GM19043 (cell line): ENCODE measurements around the gene PLEKHM3.

Experiments used
- ATAC-seq: cut with Tn5 transposase; IDR thresholded peaks from one replicate; pipeline ENCODE4 v1.9.1; 2021; ENCODE audit warnings: low read depth; ENCODE audit not compliant: unreplicated experiment

PLEKHM3 gene

DNA sequence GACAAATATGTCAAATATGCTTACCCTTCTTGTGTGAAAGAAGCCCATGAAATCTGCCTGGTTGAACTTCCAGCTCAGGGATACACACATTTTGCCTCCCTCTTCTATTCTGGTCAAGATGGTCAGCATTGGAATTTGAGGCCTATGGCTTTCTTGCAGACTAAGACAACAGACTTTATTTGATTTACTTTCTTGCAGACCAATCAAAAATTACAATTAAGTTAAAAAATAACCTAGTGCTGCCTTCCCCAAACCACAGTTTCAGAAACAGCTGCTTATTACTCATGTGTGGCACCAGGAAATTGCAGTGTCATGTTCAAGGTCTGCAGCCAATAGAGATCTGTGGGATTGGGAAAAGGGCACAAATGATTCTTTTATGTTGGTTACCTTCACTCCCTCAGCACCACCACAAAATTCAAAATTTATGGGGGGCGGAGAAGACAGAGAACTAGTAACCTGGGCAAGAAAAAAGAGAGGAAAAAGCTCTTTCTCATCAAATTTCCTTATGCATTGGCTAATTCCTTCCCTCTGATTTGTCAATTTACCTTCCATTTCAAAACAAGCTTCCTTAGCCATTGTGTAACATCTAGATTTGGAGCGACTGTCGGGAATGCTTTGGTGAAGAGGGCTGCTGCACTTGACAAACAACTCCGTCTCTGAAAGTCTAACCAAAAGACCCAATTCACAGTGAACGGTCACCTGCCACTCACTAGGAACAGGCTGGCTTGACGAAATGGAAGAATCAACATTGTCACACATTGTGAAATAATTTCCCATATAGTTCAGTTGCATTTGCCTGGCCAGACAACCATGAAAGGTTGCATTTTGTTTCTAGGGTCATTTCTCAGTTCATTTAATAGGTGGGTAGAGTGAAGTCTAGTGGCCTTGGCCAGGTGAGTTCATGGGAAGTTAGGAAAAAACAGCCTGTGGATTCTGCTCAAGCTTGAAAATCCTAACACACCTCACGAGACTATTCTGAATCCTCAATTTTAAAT lies 155.2 kb downstream of the PLEKHM3 start:
- ATAC-seq, result peak; percentile 54

DNA sequence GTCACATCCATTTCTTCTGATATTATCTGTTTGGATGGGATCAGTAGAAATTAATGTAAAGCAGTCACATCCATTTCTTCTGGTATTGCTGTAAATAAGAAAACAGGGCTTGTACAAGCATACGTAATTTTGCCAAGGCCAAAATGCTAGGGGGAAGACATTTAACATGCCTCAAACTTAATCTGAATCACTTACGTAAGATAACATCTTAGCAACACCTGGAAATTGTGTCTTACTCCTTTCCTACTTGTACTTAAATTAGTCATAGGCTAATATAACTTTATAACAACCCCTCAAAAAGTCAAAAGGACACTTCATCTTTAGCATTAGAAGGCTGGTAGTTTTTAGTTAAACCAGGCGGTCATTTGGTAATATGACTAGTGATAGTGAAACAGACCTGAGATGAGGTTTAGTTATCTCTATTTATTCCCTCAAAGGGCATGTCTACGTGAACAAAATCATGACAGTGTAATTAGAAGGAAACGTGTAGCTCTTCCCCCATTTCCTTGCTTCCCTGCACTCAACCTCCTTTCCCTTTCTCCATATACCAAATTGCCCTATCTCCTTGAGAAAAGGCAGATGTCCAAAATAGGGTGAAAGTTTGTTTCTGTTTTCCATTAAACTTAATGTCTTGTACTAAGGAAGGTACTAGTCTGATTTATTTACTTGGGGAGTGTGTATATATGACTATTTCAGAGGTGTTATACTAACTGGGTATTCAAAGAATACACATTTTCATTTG lies 156.3 kb downstream of the PLEKHM3 start:
- no peak for ATAC-seq

DNA sequence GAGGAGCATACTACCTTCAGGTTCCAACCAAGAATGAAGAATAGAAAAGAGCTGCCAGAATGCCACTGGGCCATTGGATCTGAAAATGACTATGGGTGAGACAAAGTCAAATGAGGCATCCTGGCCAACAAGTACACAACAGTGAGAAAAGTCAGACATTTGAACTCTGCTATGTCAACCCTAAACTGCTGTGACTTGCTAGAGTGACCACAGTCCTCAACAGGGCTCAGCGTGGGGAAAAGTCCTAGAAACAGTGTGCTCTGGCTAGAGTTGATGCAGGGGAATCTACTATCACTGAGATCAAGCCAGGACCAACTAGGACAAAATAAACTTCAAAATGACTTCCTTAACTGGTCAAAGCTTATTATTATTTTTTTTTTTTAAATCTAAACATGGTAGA lies 157.4 kb downstream of the PLEKHM3 start:
- ATAC-seq, result no peak

DNA sequence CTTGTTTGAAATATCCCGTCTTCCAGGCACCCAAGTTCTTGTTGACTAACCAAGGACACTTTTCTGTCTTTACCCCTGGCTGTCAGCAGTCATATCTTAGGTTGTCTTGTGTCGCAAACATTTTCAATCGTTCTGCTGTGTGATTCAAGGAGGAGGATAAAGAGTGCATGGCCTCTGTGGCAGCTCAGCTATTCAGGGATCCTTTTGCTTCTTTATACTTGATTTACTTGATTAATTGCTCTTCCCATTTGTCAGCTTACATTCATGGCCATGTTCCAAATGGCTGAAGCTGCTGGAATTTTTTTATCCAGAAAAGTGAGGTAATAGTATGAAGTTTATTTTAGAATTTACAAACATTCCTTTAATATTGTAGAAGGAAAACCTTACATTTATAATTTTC lies 158.3 kb downstream of the PLEKHM3 start:
- ATAC-seq, result no peak

DNA sequence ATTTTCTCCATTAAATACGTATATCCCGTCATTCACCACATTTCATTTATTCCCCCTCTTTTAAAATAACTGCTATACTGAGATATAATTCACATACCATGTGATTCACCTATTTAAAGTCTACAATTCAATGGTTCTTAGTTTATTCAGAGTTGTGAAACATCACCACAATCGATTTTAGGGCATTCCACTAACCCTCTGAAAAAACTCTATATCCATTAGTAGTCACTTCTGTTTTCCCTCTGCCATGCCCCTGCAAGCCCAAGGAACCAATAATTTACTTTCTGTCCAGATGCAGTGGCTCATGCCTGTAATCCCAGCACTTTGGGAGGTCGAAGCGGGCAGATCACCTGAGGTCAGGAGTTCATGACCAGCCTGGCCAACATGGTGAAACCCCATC lies 160.1 kb downstream of the PLEKHM3 start:
- no peak for ATAC-seq

DNA sequence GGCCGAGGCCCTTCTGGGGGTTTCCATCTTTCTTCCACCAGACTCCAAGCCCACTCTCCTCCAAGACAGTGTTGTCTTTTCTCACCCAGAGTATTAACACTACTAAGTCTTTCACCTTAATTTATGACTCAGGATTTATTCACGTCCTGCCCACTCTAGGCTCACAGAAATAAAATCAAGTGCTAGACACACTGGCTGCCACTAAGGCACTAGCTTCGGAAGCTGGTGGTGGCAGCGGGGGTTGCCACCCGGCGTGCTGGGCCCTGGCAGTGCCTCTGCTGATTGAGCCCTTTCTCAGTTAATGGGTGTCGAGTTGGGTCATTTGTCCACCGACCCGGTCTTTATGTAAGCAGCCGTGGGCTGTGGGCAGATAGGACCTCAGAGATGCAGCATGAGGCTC lies 162.0 kb downstream of the PLEKHM3 start:
- no peak for ATAC-seq

DNA sequence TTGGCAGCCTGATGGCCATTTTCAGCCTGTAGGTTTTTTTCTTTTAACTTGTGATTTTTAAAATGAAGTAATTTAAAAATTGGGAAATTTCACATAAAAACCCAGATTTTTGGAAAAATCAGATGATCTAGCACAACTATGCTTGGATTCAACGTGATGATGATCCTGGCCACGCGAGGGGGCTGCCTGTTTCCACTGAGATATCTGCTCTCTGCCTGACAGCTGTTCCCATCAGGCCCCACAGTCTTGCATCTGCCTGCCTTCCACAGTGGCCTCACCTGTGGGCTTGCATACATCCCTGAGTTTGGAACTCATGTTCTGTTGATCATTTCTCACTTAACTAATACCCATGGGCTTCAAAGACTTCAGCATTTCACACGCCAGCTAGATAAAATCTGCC lies 163.5 kb downstream of the PLEKHM3 start:
- no peak for ATAC-seq

DNA sequence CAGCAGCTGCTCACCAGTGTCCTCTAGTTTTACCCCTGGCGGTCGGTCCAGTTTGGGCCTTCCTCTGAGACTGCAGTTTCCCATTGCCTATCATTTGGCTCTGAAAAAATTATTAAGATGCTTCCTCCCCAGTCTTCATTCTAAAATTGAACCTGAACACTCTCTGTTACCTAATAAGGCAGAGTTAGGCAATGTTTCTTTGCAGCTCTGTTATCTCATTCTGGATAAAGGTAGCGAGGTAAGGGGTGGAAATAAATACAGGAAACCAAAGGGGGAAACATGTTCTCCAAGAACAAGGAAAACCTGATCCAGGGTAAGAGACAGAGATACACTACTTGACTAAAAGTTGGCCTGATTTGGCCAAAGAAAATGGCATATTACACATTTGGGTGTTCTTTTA lies 164.6 kb downstream of the PLEKHM3 start:
- ATAC-seq, result no peak

DNA sequence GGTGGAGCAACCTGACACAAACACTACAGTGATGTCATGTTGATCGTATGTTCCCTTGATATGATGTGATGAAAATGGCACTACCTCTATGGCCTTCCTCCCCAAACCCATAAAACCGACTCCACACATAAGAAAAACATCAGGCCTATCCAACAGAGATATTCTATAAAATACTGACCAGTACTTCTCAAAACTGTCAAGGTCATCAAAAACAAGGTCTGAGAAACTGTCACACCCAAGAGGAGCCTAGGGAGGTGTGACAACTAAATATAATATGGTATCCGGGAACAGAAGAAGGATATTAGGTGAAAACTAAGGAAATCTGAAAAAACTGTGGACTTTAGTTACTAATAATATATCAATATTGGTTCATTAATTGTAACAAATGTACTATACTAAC lies 169.7 kb downstream of the PLEKHM3 start:
- no peak for ATAC-seq

DNA sequence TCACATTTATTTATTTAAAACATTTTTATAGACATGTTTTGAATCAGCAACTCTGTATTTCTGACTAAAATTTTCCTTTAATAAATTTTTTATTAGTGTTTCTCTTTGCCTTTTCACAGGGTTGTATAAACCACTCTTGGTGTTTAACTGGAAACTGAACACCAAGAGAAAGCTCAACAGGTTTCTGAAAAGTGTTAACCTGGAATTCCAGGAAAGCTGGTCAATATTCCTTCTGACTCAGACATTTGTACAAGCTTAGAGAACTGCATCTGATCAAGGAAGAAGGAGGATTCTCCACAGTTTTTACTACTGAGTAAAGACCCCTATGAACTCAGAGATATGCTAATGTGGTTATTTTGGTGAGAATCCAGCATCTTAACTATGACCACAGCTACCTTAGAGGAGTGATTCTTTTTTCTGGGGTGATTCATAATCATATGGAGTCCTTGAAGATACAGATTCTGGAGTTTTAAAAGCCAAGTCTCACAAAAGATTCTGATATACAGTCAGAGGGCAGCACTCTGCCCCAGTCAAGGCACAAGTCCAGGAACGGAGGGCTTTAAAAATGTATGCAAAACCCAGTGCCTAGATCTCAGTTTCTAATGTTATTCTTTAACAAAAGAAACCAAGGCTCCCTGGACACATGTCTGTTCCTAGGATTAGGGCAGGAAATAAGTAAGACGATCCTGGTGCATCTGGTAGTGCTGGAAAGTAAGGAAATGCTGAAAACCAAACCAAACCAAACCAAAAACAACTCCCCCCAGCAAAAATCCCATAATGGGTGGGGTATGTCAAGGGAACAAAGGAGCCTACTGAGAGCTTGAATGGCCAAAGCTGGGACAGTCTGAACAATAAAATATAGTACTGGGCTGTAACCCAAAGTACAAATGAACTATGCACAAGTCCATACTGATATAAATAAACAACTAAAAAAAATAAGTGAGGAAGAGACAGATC lies 170.6 kb downstream of the PLEKHM3 start:
- no peak for ATAC-seq

DNA sequence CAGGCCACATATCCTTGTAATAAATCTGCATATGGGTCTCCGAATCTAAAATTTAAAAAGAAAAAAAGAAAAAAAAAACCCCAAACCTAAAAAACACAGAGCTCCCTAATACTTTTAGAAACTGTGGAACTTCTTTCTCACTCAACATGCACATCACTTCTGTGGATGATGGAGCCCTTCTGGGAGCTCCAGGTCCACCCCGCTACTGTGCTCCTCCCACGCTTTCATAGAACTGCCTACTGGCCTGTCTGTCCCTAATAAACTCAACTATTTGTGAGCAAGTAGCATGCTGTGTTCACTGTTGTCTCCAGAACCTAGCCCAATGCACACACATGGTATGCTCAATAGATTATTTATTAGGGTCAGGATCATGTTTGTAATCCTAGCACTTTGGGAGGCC lies 172.5 kb downstream of the PLEKHM3 start:
- ATAC-seq, result no peak

DNA sequence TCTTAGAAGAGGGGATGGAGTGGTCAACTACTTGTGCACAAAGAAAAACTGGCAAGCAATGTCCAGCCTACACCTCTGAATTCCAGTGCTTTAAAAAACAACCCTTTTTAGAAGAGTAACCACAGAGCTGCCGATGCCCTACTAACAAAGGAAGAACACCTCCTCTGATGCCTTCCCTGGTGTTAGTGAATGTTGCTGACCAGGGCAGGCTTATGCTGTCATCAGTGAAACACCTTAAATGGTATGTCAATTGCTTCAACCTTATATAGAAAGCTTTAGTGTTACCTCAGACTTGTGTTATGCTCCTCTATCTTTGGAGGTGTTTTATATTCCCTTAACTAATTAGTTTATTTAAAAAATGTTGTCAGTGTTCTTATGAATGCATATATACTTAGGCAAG lies 175.9 kb downstream of the PLEKHM3 start:
- ATAC-seq, result no peak

DNA sequence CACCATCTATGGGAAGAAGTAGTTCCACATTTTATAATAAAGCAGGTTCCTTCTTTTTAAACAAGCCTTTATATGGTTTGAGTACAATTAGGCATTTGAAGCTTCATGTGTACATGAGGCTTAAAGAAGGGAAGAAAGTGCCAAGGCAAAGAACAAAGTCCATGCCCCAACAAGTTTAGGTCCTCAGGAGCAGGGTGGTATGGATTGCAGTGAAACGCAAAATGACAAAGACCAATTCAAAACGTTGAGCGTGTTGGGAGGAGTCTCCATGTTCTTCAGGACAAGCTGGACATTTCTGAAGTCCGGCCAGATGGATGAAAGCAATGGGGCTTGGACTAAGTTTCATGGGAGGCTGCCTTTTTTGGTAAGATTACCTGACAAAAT lies 176.8 kb downstream of the PLEKHM3 start:
- ATAC-seq, result no peak

DNA sequence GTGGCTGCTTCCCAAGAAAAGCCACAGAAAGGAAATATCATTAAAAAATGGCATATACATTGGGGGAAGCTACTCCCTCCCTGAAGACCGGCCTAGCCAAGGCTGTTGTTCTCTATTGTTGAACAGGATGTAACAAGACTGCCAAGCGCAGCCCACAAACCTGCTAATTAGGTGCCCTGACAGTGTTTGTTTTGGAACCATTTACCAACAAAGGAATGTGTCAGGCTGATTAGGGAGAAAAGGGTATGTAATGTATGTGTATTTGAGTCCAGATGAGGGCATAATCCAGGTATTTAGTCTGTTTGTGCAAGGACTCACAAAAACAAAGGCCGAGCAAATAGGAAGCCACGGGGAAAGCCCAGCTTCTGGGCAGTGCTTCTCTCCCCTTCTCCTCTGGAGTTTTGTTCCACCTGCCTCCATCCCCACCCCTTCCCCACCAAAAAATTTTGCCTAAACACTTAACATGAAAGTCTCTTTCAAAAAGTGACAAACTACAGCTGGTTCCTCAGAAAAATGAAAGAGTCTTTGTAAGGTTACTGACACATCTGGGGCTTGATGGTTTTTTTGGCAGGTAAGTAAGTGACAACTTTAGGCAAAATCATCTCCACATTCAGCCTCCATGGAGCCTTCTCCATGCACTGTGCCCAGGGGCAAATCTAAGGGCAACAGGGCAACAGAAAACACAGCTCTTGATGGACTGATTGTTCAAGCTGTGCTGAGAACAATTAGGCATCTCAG lies 177.4 kb downstream of the PLEKHM3 start:
- ATAC-seq, result no peak

DNA sequence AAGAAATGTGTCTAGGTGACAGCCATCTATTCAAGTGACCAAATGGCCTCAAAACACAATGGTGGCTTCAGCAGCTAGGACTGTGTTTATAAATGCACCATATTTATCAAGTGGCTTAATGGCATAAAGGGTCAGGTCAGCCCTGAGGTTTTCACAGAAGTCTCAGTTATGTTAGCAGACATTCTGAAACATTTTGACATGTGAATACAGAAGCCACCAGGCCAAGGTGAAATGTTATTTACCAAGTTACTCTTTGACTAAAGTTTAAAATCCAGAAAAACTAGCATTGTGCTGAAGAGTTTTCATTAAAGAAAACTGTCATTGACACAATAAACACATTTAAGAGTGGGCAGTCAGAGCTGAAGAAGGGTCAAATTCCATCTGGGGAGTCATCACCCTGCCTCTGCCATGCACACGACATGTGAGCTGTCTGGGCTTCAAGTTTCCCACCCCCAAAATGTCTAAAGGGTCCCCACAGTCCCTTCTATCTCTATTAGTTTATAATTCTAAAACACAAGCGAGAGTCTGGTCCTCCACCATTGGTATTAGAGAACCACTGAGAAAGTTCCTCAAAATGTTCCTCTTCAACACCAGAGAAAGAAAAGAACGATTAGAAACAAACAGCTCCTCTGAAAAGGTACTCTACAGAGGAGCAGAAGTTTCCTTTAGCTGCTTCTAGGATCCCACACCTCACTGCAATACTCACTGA lies 178.1 kb downstream of the PLEKHM3 start:
- ATAC-seq, result no peak

DNA sequence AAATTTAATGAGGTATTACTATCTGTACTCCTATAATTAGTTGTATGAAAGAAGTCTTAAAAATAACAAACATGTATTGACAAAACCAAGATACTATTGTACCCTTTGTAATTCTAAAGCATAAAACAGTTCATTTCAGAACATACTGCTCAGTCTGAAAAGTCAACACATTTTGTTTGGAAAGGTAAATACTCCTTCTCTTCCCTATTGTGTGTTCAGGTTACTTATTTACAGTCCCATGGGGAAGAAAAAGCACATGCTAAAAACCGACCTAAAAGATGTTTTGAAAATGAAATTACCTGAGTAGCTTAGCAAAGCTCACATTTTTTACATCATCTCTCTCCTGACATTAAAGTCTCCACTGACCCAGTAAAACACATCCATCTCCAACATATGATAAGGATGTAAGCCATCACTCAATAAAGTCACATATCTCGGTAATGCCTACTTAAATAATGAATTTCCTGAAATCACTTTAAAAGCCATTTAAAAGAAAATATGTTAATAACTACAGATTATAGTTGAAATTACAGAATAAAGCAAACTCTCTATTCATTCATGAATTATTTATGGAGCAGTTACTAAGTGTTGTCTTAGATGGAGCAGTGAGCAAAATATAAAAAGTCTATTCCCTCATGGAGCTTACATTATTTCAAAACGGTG lies 180.0 kb downstream of the PLEKHM3 start:
- no peak for ATAC-seq

DNA sequence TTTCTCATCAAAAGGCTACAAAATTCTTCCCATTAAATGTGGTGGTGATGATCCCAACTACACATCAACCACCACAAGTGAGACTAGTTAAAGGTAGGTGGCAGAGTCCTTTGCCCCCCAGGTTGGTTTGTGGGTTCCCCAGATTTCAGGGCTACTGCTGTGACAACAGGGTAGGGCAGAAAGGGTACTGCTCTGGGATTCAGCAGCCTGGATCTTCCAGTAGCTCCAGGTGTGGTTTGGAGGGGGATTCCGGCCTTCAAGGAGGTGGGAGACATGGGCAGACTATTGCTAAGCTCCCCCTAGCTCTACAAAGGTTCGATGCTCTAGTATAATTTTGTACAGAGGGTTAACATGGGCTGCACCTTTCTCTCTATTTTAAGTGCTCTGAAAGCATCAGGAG lies 180.7 kb downstream of the PLEKHM3 start:
- no peak for ATAC-seq

DNA sequence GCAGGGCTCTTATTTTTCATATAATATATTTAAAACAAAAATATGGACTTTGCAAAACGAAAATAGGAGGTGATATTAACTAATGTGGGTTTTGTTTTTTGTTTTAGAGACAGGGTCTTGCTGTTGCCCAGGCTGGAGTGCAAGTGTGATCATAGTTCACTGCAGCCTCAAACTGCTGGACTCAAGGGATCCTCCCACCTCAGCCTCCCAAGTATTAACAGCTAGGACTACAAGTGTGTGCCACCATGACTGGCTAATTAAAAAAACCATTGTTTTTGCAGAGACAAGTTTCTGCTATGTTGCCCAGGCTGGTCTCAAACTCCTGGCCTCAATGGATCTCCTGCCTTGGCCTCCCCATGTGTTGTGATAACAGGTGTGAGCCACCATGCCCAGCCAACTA lies 185.2 kb downstream of the PLEKHM3 start:
- no peak for ATAC-seq

DNA sequence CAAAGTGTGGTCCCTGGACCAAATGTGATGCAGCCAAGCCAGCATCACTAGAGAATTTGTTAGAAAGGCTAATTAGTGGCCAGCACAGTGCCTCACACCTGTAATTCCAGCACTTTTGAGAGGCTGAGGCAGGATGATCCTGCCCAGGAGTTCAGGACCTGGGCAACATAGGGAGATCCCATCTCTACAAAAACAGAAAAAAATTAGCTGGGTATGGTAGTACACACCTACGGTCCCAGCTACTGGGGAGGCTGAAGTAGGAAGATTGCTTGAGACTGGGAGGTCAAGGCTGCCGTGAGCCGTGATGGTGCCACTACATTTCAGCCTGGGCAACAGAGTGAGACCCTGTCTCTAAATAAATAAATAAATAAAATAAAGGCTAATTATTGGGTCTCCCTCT lies 185.8 kb downstream of the PLEKHM3 start:
- ATAC-seq, result no peak
